ENCODE measurements around the gene VSX1.

GRCh38 chr20:25081065-25081729 is 744 bp downstream of the VSX1 start:
- TF ChIP-seq EZH2 (IDR thresholded peaks at IDR 0.05; ENCODE audit: borderline replicate concordance, low read depth, low read length) (no peak), ATF1 (CRISPR knock-in tag; IDR thresholded peaks at IDR 0.05) (no peak), ATF1 (tag; IDR thresholded peaks at IDR 0.05) (no peak), CTCF (IDR thresholded peaks at IDR 0.05 in 2 of 3, conservative IDR thresholded peaks at IDR 0.05 in 1 of 3; ENCODE audit: insufficient read depth in 2 of 3, low read depth in 1 of 3, low read length in 3 of 3) (no peak), ZNF408 (CRISPR knock-in tag; IDR thresholded peaks at IDR 0.05; ENCODE audit: low read depth) (no peak), YY1 (IDR thresholded peaks at IDR 0.05; ENCODE audit: borderline replicate concordance in 1 of 3, control insufficient read depth in 1 of 3, extremely low read depth in 1 of 3, insufficient read depth in 3 of 3, insufficient read length in 1 of 3, insufficient replicate concordance in 2 of 3, low read depth in 1 of 3, low read length in 2 of 3) (no peak), ILF3 (IDR thresholded peaks at IDR 0.05; ENCODE audit: borderline replicate concordance) (no peak)

Data from K562 (cell line).